Adipocyte (in vitro differentiated cells): ENCODE data around the gene AMMECR1L.
A peak's percentile ranks its signal among the peaks of the same experiment; 100 is the strongest.

Experiments used
- DNase-seq: peaks from one replicate; pipeline ENCODE4 v3.0.0-alpha.2; 2015; ENCODE audit warnings: low read depth
- H3K27me3 ChIP-seq: replicated peaks from 2 replicates; pipeline ENCODE4 v1.7.0; 2013; ENCODE audit warnings: mild to moderate bottlenecking, low read length, moderate library complexity; ENCODE audit not compliant: control insufficient read depth, insufficient read depth
- H3K36me3 ChIP-seq: 2 replicates; pipeline ENCODE4 v1.7.0; 2013; ENCODE audit warnings: low read length, mild to moderate bottlenecking, moderate library complexity; ENCODE audit not compliant: control insufficient read depth, insufficient read depth, severe bottlenecking
- H3K4me1 ChIP-seq: 2 replicates; pipeline ENCODE4 v1.7.0; 2013; ENCODE audit warnings: mild to moderate bottlenecking, low read length, moderate library complexity; ENCODE audit not compliant: control insufficient read depth, insufficient read depth
- H3K4me3 ChIP-seq: 2 replicates; pipeline ENCODE4 v1.7.0; 2013; ENCODE audit warnings: mild to moderate bottlenecking, low read length, moderate library complexity
- H3K9ac ChIP-seq: 2 replicates; pipeline ENCODE4 v1.7.0; 2013; ENCODE audit warnings: mild to moderate bottlenecking, low read length, moderate library complexity
- H3K9me3 ChIP-seq: 2 replicates; pipeline ENCODE4 v1.7.0; 2013; ENCODE audit warnings: mild to moderate bottlenecking, low read length, moderate library complexity; ENCODE audit not compliant: control insufficient read depth

AMMECR1L gene

GRCh38 chr2:127860130-127860529 lies 25.6 kb downstream of the AMMECR1L start:
- Histone ChIP-seq H3K4me1 (peaks cover 36% of the 10 kb centered on the region), H3K9ac (no peak overlapping the region), H3K27me3 (no peaks in the 10 kb centered on the region), H3K36me3 (peaks cover 31% of the 10 kb centered on the region), H3K9me3 (no peaks in the 10 kb centered on the region), H3K4me3 (no peak overlapping the region)
- DNase-seq, result no peak

DNA sequence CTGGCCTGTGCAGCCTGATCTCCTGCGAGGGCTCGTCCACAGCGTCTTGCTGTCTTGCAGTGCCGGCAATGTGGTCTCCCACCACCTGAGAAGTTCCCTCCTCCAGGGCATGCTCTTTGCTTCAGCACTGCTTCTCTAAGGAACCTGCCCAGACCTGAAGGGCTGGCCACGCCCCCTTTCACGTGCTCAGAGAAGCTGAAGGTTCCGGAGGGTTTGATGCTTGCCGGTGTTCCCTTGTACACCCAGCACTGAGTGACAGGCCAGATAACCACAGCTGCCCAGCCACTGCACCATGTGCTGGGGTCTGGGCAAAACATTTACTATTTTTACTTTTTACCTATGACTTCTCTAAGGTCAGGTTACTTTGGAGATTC lies 26.1 kb downstream of the AMMECR1L start:
- Histone ChIP-seq H3K9me3 (no peaks in the 10 kb centered on the region), H3K27me3 (no peaks in the 10 kb centered on the region), H3K36me3 (peaks cover 27% of the 10 kb centered on the region), H3K4me1 (peaks cover 36% of the 10 kb centered on the region), H3K9ac (no peak overlapping the region), H3K4me3 (no peak overlapping the region)
- DNase-seq, result no peak

DNA sequence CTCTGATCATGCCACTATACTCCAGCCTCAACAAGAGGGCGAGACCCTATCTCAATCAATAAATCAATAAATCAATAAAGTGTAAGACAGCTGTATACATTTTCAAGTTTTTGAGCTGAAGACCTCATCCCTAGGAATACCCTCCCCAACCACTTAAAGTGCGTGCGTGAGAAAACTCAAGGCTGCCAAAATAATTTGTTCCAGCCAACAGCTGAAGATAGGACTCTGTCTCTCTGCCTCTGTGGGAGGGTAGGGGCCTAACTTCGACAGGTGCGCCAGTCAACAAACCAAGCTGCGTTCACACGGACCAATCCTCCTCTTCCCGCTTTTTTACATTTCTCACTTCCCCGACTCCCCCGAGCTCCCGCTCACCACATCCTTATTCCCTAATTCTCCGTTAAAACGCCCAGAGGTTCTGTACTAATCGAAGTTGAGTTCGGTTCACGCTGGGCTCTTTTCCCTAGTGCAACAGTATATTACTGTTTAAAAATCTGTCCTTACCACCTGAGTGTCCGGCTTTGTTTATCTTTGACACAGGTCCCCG lies 28.4 kb downstream of the AMMECR1L start:
- no peaks in the 10 kb centered on the region for H3K9me3 ChIP-seq
- no peak for DNase-seq
- no peaks in the 10 kb centered on the region for H3K27me3 ChIP-seq
- peak overlapping the region; percentile 97 for H3K9ac ChIP-seq
- peaks cover 21% of the 10 kb centered on the region for H3K4me1 ChIP-seq
- H3K4me3 ChIP-seq, result peak overlapping the region; percentile 98
- peaks cover 13% of the 10 kb centered on the region for H3K36me3 ChIP-seq

DNA sequence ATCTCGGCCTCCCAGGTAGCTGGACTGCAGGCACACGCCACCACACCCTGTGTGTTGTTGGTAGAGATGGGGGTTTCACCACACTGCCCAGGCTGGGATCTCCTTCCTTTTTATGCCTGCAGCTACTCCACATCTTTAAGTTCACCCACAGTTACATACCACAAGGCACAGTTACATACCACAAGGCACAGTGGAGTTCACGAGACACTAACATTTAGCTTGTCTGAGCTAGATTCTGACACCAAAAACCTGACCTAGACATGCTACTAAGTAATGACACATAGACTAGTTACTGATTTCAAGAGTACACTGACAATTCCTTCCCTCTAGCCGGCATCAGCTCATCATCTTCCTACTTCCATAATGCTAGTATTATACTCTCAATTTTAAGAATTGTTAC lies 32.1 kb downstream of the AMMECR1L start:
- no peak for DNase-seq
- Histone ChIP-seq H3K9me3 (no peaks in the 10 kb centered on the region), H3K4me3 (no peak overlapping the region), H3K9ac (no peak overlapping the region), H3K4me1 (peaks cover 12% of the 10 kb centered on the region), H3K27me3 (no peaks in the 10 kb centered on the region), H3K36me3 (peaks cover 35% of the 10 kb centered on the region)

DNA sequence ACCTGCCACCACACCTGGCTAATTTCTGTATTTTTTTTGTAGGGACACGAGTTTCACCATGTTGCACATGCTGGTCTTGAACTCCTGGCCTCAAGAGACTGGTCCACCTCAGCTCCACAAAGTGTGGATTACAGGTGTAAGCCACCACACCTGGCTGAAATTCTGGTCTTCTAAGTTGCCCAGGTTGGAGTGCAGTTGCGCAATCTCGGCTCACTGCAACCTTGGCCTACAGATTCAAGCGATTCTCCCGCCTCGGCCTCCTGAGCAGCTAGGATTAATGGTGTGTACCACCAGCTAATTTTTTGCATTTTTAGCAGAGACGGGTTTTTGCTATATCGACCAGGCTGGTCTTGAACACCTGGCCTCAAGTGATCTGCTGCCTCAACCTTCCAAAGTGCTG lies 33.4 kb downstream of the AMMECR1L start:
- H3K27me3 ChIP-seq, result no peaks in the 10 kb centered on the region
- H3K4me3 ChIP-seq, result no peak overlapping the region
- H3K9ac ChIP-seq, result no peak overlapping the region
- no peaks in the 10 kb centered on the region for H3K9me3 ChIP-seq
- no peak for DNase-seq
- peaks cover 8% of the 10 kb centered on the region for H3K4me1 ChIP-seq
- H3K36me3 ChIP-seq, result peaks cover 45% of the 10 kb centered on the region

GRCh38 chr2:127847931-127848330 lies 37.8 kb downstream of the AMMECR1L start:
- Histone ChIP-seq H3K36me3 (peaks cover 61% of the 10 kb centered on the region), H3K4me3 (no peak overlapping the region), H3K9ac (no peak overlapping the region), H3K4me1 (no peaks in the 10 kb centered on the region), H3K9me3 (no peaks in the 10 kb centered on the region), H3K27me3 (no peaks in the 10 kb centered on the region)
- DNase-seq, result no peak

DNA sequence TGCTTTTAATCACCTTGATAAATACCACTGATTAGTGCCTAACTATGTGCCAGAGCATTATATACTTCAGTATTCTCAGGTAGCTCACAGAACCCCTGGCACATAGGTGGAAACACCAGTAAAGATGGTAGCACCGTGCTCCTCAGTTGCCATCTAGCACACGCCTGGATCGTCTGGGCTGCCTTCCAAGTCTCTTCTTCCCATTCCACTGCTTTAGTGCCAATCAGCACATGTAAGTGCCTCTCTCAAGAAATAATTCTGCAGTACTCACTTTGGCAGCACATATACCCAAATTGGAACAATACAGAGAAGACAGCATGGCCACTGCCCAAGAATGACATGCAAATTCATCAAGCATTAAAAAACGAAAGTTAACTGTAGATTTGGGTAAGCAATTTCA lies 40.8 kb downstream of the AMMECR1L start:
- no peak for DNase-seq
- peaks cover 36% of the 10 kb centered on the region for H3K36me3 ChIP-seq
- H3K9me3 ChIP-seq, result no peaks in the 10 kb centered on the region
- no peaks in the 10 kb centered on the region for H3K4me1 ChIP-seq
- H3K4me3 ChIP-seq, result no peak overlapping the region
- no peak overlapping the region for H3K9ac ChIP-seq
- no peaks in the 10 kb centered on the region for H3K27me3 ChIP-seq

DNA sequence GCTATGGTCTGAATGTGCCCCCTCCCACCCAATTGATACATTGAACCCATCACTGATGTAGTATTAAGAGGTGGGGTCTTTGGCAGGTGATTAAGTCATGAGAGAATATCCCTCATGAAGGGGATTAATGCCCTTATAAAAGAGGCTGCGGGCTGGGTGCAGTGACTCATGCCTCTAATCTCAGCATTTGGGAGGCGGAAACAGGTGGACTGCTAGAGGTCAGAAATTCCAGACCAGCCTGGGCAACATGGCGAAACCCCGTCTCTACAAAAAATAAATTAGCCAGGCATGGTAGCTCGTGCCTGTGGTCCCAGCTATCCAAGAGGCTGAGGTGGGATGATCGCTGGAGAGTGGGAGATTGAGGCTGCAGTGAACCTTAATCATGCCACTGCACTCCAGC lies 42.1 kb downstream of the AMMECR1L start:
- DNase-seq, result no peak
- no peak overlapping the region for H3K4me3 ChIP-seq
- no peak overlapping the region for H3K9ac ChIP-seq
- no peaks in the 10 kb centered on the region for H3K4me1 ChIP-seq
- peaks cover 29% of the 10 kb centered on the region for H3K36me3 ChIP-seq
- H3K9me3 ChIP-seq, result no peaks in the 10 kb centered on the region
- no peaks in the 10 kb centered on the region for H3K27me3 ChIP-seq

- H3K4me3 ChIP-seq, result no peak overlapping the region
- no peaks in the 10 kb centered on the region for H3K27me3 ChIP-seq
- no peak for DNase-seq
- H3K9ac ChIP-seq, result no peak overlapping the region
- H3K9me3 ChIP-seq, result no peaks in the 10 kb centered on the region
- H3K36me3 ChIP-seq, result peaks cover 11% of the 10 kb centered on the region
- no peaks in the 10 kb centered on the region for H3K4me1 ChIP-seq
These were observed 44.1 kb downstream of the AMMECR1L start for GRCh38 chr2:127841466-127842178.

- Histone ChIP-seq H3K9me3 (no peaks in the 10 kb centered on the region), H3K4me3 (no peak overlapping the region), H3K27me3 (no peaks in the 10 kb centered on the region), H3K36me3 (peaks cover 4% of the 10 kb centered on the region), H3K4me1 (no peaks in the 10 kb centered on the region), H3K9ac (no peak overlapping the region)
- no peak for DNase-seq
These were observed 44.9 kb downstream of the AMMECR1L start for GRCh38 chr2:127840893-127841292.

- H3K4me3 ChIP-seq, result no peak overlapping the region
- no peak for DNase-seq
These were observed 50.8 kb downstream of the AMMECR1L start for GRCh38 chr2:127834951-127835350.

GRCh38 chr2:127829845-127830246 lies 55.9 kb downstream of the AMMECR1L start:
- Histone ChIP-seq H3K4me3 (no peak overlapping the region), H3K4me1 (no peaks in the 10 kb centered on the region), H3K9ac (no peak overlapping the region), H3K36me3 (no peaks in the 10 kb centered on the region), H3K27me3 (peaks cover 3% of the 10 kb centered on the region), H3K9me3 (peaks cover 4% of the 10 kb centered on the region)
- DNase-seq, result no peak

More at GRCh38 chr2:127834951-127835350, 50.8 kb downstream of the AMMECR1L start:
- Histone ChIP-seq H3K9me3 (no peaks in the 10 kb centered on the region), H3K27me3 (no peaks in the 10 kb centered on the region), H3K9ac (no peak overlapping the region), H3K4me1 (no peaks in the 10 kb centered on the region), H3K36me3 (no peaks in the 10 kb centered on the region)
